Measurements from ENCODE around the gene CHPF. TPM values are rescaled to one million over a fixed set of nuclear protein-coding genes. Genes with fewer than 3 reads are reported as not detected.

The CHPF gene
- total RNA-seq, 2 donors from 2014 or later, result 115 to 232 TPM

- intact Hi-C loops (cut with DNase I), result no loop called here
- H3K27ac ChIP-seq, result peak overlapping the region in 3 of 4 donors; percentile 6 to 77 (median 52)
- H3K4me1 ChIP-seq, result peaks cover 18% of the 10 kb centered on the region
- DNase-seq, result peak; percentile 88 to 94 (median 90)
- ATAC-seq, result peak; percentile 95
- TF ChIP-seq CTCF (IDR thresholded peaks at IDR 0.05) (no peak), POLR2A (IDR thresholded peaks at IDR 0.05) (peak in 1 of 3 donors; percentile 48)
- no peaks in the 10 kb centered on the region for H3K36me3 ChIP-seq (replicated peaks in 1 of 2; ENCODE audit: insufficient read depth in 1 of 2, low read depth in 2 of 2)
- H3K27me3 ChIP-seq, result no peaks in the 10 kb centered on the region
- peak overlapping the region; percentile 30 to 44 for H3K4me3 ChIP-seq
- 1% methylated on average over 15 to 95 of the region's 99 CpGs for WGBS, 2 donors
- no peaks in the 10 kb centered on the region for H3K9me3 ChIP-seq
Measured at GRCh38 chr2:219552382-219553167, 9.0 kb upstream of the CHPF start.

- Histone ChIP-seq H3K4me1 (peaks cover 18% of the 10 kb centered on the region), H3K9me3 (no peaks in the 10 kb centered on the region), H3K36me3 (replicated peaks in 1 of 2; ENCODE audit: insufficient read depth in 1 of 2, low read depth in 2 of 2) (no peaks in the 10 kb centered on the region), H3K27ac (peak overlapping the region in 3 of 4 donors; percentile 6 to 77 (median 52)), H3K4me3 (no peak overlapping the region), H3K27me3 (no peaks in the 10 kb centered on the region)
- DNase-seq (peak in 2 of 4 donors; percentile 27 to 32), ATAC-seq (peak; percentile 7)
- no peak for TF ChIP-seq POLR2A (IDR thresholded peaks at IDR 0.05)
- TF ChIP-seq CTCF (IDR thresholded peaks at IDR 0.05), result no peak
- intact Hi-C loops (cut with DNase I), result no loop called here
- WGBS, 2 donors, result 16 to 17% methylated on average over 16 to 51 of the region's 54 CpGs
Measured at GRCh38 chr2:219551441-219552381, 8.1 kb upstream of the CHPF start.

- Histone ChIP-seq H3K4me3 (no peak overlapping the region), H3K9me3 (no peaks in the 10 kb centered on the region), H3K27ac (no peak overlapping the region), H3K27me3 (no peaks in the 10 kb centered on the region), H3K4me1 (peaks cover 21% of the 10 kb centered on the region), H3K36me3 (replicated peaks in 1 of 2; ENCODE audit: insufficient read depth in 1 of 2, low read depth in 2 of 2) (no peaks in the 10 kb centered on the region)
- intact Hi-C loops (cut with DNase I), result no loop called here
- TF ChIP-seq POLR2A (IDR thresholded peaks at IDR 0.05) (no peak), CTCF (IDR thresholded peaks at IDR 0.05) (no peak)
- DNase-seq, result no peak
- WGBS, 2 donors, result 80 to 83% methylated on average over 2 to 9 of the region's 9 CpGs
- ATAC-seq, result no peak
Measured at GRCh38 chr2:219549619-219550018, 6.0 kb upstream of the CHPF start.

- Histone ChIP-seq H3K4me1 (peaks cover 27% of the 10 kb centered on the region), H3K36me3 (replicated peaks in 1 of 2; ENCODE audit: insufficient read depth in 1 of 2, low read depth in 2 of 2) (no peaks in the 10 kb centered on the region), H3K27ac (no peak overlapping the region), H3K9me3 (no peaks in the 10 kb centered on the region), H3K27me3 (no peaks in the 10 kb centered on the region), H3K4me3 (no peak overlapping the region)
- ATAC-seq (no peak), DNase-seq (no peak)
- intact Hi-C loops (cut with DNase I), result no loop called here
- 97% methylated on average over 17 to 18 of the region's 18 CpGs for WGBS, 2 donors
- TF ChIP-seq CTCF (IDR thresholded peaks at IDR 0.05) (no peak), POLR2A (IDR thresholded peaks at IDR 0.05) (no peak)
Measured at GRCh38 chr2:219548990-219549389, 5.4 kb upstream of the CHPF start.

Measured in body of pancreas (tissue), 4 donors.